ENCODE results near the gene CTXND1.

Gene CTXND1

DNA sequence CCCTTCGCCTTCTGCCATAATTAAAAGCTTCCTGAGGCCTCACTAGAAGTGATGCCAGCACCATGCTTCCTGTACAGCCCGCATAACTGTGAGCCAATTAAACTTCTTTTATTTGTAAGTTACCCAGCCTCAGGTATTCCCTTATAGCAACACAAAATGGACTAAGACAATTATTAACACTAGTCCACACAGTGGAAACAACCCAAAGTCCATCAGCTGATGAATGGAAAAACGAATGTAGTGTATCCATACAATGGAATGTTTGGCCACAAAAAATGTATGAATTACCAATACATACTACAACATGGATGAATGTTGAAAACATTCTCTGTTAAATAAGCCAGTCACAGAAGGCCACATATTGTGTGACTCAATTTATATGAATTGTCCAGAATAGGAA, 22.5 kb upstream of the CTXND1 start:
- TF ChIP-seq TEAD4 (IDR thresholded peaks at IDR 0.05) (no peak), NFIC (IDR thresholded peaks at IDR 0.05) (no peak)

DNA sequence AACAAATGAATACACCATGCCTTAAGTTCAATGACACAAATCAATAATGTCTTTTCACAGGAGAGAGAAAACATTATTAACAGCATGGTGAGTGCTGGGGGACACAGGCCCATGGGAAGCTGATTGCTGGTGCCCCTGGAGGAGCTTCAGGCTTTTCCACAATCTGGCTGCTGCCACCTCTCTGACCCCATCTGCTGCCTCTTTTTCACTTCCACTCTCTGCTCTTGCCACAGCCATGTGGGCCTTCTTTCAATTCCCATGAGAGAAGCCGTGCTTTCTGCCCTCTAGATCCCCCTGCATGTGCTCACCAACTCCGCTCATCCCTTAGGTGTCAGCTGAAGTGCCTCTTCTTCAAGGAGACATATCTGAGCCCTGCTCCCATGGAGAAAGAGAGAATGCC, 21.0 kb upstream of the CTXND1 start:
- TF ChIP-seq EGR1 (IDR thresholded peaks at IDR 0.05): no peak
- TF ChIP-seq ZBTB7A (IDR thresholded peaks at IDR 0.05; ENCODE audit: low read depth): no peak
- no peak for TF ChIP-seq YY1 (IDR thresholded peaks at IDR 0.05; ENCODE audit: low read depth)
- TF ChIP-seq EP300 (IDR thresholded peaks at IDR 0.05; ENCODE audit: borderline replicate concordance): no peak
- no peak for TF ChIP-seq FOXM1 (IDR thresholded peaks at IDR 0.05; ENCODE audit: borderline replicate concordance, low read depth)
- TF ChIP-seq CREB1 (IDR thresholded peaks at IDR 0.05; ENCODE audit: low read depth): no peak
- TF ChIP-seq, protein P1, sequence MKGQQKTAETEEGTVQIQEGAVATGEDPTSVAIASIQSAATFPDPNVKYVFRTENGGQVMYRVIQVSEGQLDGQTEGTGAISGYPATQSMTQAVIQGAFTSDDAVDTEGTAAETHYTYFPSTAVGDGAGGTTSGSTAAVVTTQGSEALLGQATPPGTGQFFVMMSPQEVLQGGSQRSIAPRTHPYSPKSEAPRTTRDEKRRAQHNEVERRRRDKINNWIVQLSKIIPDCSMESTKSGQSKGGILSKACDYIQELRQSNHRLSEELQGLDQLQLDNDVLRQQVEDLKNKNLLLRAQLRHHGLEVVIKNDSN (IDR thresholded peaks at IDR 0.05): no peak
- TF ChIP-seq CEBPB (IDR thresholded peaks at IDR 0.05): no peak
- TF ChIP-seq, protein P2, sequence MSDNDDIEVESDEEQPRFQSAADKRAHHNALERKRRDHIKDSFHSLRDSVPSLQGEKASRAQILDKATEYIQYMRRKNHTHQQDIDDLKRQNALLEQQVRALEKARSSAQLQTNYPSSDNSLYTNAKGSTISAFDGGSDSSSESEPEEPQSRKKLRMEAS (IDR thresholded peaks at IDR 0.05): no peak
- no peak for TF ChIP-seq TAF1 (IDR thresholded peaks at IDR 0.05; ENCODE audit: low read depth)
- no peak for TF ChIP-seq RAD21 (IDR thresholded peaks at IDR 0.05; ENCODE audit: low read depth)
- TF ChIP-seq TEAD4 (IDR thresholded peaks at IDR 0.05): no peak
- TF ChIP-seq NFIC (IDR thresholded peaks at IDR 0.05): no peak

DNA sequence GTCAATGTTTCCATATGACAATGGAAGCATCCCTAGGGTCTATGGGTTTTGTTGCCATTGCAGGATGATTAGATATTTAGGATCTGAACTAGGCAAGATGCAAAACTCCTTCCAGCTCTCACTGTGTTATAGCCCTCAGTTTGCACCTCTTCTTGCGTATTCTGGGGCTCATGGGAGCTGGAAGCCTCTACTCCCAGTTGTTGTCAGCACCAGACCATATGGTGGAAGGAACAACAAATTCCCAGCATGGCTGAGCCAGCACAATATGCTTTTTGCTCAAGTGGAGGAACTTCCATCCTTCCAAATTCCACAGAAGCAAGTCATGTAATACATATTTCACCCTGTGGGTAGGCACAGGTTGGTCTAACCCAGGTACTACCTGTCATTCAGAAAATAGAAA, 18.5 kb upstream of the CTXND1 start:
- TF ChIP-seq EP300 (IDR thresholded peaks at IDR 0.05; ENCODE audit: borderline replicate concordance): no peak
- TF ChIP-seq TEAD4 (IDR thresholded peaks at IDR 0.05): no peak
- TF ChIP-seq YY1 (IDR thresholded peaks at IDR 0.05; ENCODE audit: low read depth): no peak
- no peak for TF ChIP-seq CEBPB (IDR thresholded peaks at IDR 0.05)
- no peak for TF ChIP-seq CREB1 (IDR thresholded peaks at IDR 0.05; ENCODE audit: low read depth)
- TF ChIP-seq TAF1 (IDR thresholded peaks at IDR 0.05; ENCODE audit: low read depth): no peak
- no peak for TF ChIP-seq NFIC (IDR thresholded peaks at IDR 0.05)

DNA sequence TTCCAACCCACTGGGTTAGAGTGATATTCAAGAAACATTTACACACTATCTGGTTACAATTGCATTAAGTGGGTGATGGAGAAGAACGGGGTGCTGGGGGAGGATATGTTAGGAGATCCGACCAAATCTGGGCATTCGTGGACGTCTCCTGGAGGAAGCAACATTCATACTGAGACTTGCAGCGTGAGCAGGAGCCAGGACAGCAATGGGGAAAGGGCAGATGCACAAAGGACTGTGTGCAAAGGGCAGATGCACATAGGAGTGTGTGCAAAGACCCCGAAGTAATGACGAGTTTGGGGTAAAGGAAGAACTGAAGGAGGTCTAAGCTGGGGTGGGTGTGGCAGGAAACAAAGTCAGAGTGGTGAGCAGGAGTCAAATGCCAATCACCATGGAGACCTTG, 16.1 kb upstream of the CTXND1 start:
- TF ChIP-seq ZBTB7A (IDR thresholded peaks at IDR 0.05; ENCODE audit: low read depth): no peak
- no peak for TF ChIP-seq TEAD4 (IDR thresholded peaks at IDR 0.05)
- TF ChIP-seq, protein P3, sequence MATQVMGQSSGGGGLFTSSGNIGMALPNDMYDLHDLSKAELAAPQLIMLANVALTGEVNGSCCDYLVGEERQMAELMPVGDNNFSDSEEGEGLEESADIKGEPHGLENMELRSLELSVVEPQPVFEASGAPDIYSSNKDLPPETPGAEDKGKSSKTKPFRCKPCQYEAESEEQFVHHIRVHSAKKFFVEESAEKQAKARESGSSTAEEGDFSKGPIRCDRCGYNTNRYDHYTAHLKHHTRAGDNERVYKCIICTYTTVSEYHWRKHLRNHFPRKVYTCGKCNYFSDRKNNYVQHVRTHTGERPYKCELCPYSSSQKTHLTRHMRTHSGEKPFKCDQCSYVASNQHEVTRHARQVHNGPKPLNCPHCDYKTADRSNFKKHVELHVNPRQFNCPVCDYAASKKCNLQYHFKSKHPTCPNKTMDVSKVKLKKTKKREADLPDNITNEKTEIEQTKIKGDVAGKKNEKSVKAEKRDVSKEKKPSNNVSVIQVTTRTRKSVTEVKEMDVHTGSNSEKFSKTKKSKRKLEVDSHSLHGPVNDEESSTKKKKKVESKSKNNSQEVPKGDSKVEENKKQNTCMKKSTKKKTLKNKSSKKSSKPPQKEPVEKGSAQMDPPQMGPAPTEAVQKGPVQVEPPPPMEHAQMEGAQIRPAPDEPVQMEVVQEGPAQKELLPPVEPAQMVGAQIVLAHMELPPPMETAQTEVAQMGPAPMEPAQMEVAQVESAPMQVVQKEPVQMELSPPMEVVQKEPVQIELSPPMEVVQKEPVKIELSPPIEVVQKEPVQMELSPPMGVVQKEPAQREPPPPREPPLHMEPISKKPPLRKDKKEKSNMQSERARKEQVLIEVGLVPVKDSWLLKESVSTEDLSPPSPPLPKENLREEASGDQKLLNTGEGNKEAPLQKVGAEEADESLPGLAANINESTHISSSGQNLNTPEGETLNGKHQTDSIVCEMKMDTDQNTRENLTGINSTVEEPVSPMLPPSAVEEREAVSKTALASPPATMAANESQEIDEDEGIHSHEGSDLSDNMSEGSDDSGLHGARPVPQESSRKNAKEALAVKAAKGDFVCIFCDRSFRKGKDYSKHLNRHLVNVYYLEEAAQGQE (IDR thresholded peaks at IDR 0.05; ENCODE audit: low read depth): no peak

DNA sequence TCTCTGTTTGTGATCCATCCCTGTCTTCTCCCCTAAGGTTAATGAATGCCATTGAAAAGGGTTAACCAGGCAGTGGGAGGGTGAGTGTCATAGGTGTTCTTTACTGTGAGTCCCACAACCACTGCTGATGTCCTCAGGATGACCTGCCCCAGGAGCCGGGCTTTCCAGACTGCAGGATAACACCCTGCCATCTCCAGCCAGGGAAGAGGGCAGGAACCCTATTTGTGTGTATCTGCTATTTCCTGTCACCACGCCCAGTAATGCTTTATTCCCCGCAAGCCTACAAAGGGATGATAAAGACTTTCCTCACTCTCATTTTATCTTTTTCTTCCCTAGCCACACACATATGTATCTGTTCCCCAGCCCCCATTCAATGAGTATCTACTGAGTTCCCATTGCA, 15.6 kb upstream of the CTXND1 start:
- TF ChIP-seq EGR1 (IDR thresholded peaks at IDR 0.05) (no peak), TAF1 (IDR thresholded peaks at IDR 0.05; ENCODE audit: low read depth) (no peak), CEBPB (IDR thresholded peaks at IDR 0.05) (no peak), RAD21 (IDR thresholded peaks at IDR 0.05; ENCODE audit: low read depth) (no peak), EP300 (IDR thresholded peaks at IDR 0.05; ENCODE audit: borderline replicate concordance) (no peak), TCF12 (IDR thresholded peaks at IDR 0.05; ENCODE audit: low read depth) (no peak), TEAD4 (IDR thresholded peaks at IDR 0.05) (no peak)
- TF ChIP-seq, protein P1 (IDR thresholded peaks at IDR 0.05): no peak
- TF ChIP-seq, protein P3 (IDR thresholded peaks at IDR 0.05; ENCODE audit: low read depth): no peak

DNA sequence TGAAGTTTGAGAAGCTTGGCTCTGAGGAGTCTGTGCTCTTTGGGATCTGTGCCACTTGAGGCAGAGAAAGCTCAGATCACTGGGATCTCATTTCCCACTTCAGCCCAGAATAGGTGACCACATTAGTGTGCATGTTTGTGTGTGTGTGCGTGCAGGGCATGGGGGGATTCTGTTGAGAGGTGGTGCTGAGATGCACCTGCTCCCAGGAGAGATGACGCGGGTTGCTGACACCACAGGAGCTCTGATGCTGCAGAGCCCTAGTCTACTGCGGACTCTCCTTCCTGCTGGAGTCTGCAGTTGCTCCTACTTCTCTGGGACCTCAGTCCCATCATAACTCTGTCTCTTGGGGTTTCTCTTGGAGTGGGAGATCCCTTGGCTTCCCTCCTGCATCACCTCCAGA, 14.7 kb upstream of the CTXND1 start:
- no peak for TF ChIP-seq RAD21 (IDR thresholded peaks at IDR 0.05; ENCODE audit: low read depth)
- TF ChIP-seq TAF1 (IDR thresholded peaks at IDR 0.05; ENCODE audit: low read depth): no peak
- TF ChIP-seq CEBPB (IDR thresholded peaks at IDR 0.05): no peak
- TF ChIP-seq EP300 (IDR thresholded peaks at IDR 0.05; ENCODE audit: borderline replicate concordance): no peak
- no peak for TF ChIP-seq EGR1 (IDR thresholded peaks at IDR 0.05)
- TF ChIP-seq CREB1 (IDR thresholded peaks at IDR 0.05; ENCODE audit: low read depth): no peak
- no peak for TF ChIP-seq YY1 (IDR thresholded peaks at IDR 0.05; ENCODE audit: low read depth)
- TF ChIP-seq, protein P3 (IDR thresholded peaks at IDR 0.05; ENCODE audit: low read depth): no peak
- no peak for TF ChIP-seq NFIC (IDR thresholded peaks at IDR 0.05)

Data from Ishikawa (cell line).